ENCODE data around the gene SMAGP.

DNA sequence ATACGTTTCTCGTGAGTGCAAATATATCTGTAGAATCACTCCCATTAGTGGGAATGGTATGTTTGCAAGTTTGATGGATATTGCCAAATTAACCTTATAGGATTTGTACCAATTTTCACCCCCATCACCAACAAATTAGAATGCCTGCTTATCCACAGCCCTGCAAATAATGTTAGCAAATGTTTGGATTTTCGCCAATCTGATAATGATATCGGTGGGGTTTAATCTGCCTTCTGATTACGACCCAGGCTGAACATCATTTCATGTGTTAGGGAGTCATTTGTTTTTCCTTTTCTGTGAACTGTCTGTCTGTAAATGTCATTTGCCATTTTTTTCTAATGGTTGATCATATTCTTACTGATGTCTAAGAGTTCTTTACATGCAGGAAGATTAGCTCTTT is 35.7 kb downstream of the SMAGP start:
- TF ChIP-seq TAF1 (IDR thresholded peaks at IDR 0.05; ENCODE audit: borderline replicate concordance, insufficient read depth, low read length) (no peak), POLR2AphosphoS5 (IDR thresholded peaks at IDR 0.05; ENCODE audit: low read depth, low read length) (no peak)
- TF ChIP-seq, protein P1, sequence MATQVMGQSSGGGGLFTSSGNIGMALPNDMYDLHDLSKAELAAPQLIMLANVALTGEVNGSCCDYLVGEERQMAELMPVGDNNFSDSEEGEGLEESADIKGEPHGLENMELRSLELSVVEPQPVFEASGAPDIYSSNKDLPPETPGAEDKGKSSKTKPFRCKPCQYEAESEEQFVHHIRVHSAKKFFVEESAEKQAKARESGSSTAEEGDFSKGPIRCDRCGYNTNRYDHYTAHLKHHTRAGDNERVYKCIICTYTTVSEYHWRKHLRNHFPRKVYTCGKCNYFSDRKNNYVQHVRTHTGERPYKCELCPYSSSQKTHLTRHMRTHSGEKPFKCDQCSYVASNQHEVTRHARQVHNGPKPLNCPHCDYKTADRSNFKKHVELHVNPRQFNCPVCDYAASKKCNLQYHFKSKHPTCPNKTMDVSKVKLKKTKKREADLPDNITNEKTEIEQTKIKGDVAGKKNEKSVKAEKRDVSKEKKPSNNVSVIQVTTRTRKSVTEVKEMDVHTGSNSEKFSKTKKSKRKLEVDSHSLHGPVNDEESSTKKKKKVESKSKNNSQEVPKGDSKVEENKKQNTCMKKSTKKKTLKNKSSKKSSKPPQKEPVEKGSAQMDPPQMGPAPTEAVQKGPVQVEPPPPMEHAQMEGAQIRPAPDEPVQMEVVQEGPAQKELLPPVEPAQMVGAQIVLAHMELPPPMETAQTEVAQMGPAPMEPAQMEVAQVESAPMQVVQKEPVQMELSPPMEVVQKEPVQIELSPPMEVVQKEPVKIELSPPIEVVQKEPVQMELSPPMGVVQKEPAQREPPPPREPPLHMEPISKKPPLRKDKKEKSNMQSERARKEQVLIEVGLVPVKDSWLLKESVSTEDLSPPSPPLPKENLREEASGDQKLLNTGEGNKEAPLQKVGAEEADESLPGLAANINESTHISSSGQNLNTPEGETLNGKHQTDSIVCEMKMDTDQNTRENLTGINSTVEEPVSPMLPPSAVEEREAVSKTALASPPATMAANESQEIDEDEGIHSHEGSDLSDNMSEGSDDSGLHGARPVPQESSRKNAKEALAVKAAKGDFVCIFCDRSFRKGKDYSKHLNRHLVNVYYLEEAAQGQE (IDR thresholded peaks at IDR 0.05; ENCODE audit: insufficient read depth in 1 of 2, low read depth in 2 of 2, low read length in 2 of 2): no peak

All from PFSK-1 (cell line).